OCI-LY3 (cell line): ENCODE data around the gene CMTM4.

Experiments used
- H2AFZ ChIP-seq: fragments of 200-600, 300-600 bp; shearing (Covaris generic); 2 replicates; pipeline ENCODE4 v1.6.0; 2014; ENCODE audit warnings: antibody characterized with exemption, low read depth, low read length
- H3K27ac ChIP-seq: fragments of 200-600, 300-600 bp; sonication (generic); 2 replicates; pipeline ENCODE4 v1.5.1; 2014; ENCODE audit warnings: mild to moderate bottlenecking, low read length, moderate library complexity, mixed read lengths
- H3K27me3 ChIP-seq: fragments of 200-600, 300-600 bp; sonication (generic); 2 replicates; pipeline ENCODE4 v1.6.1; 2014; ENCODE audit warnings: low read depth, low read length, mixed read lengths
- H3K36me3 ChIP-seq: fragments of 200-600, 300-600 bp; sonication (generic); replicated peaks from 2 replicates; pipeline ENCODE3; 2014; ENCODE audit warnings: low read depth, low read length, mixed read lengths
- H3K4me1 ChIP-seq: fragments of 300-600, 200-600 bp; sonication (generic); 2 replicates; pipeline ENCODE4 v1.6.1; 2014; ENCODE audit warnings: low read length, mixed read lengths
- H3K4me2 ChIP-seq: fragments of 200-600, 300-600 bp; sonication (generic); 2 replicates; pipeline ENCODE4 v1.6.1; 2014; ENCODE audit warnings: low read length, mixed read lengths
- H3K4me3 ChIP-seq: fragments of 300-600, 200-600 bp; sonication (generic); 2 replicates; pipeline ENCODE4 v1.5.1; 2014; ENCODE audit warnings: antibody characterized with exemption, mild to moderate bottlenecking, low read length, moderate library complexity
- H3K79me2 ChIP-seq: fragments of 300-600, 200-600 bp; shearing (Covaris generic); 2 replicates; pipeline ENCODE4 v1.6.1; 2014; ENCODE audit warnings: mild to moderate bottlenecking, low read length, mixed read lengths
- H3K9ac ChIP-seq: fragments of 300-600, 200-600 bp; shearing (Covaris generic); 2 replicates; pipeline ENCODE4 v1.6.0; 2014; ENCODE audit warnings: mild to moderate bottlenecking, low read length, moderate library complexity
- H3K9me3 ChIP-seq: fragments of 200-600, 300-600 bp; shearing (Covaris generic); 2 replicates; pipeline ENCODE4 v1.6.1; 2014; ENCODE audit warnings: low read length, mixed read lengths; ENCODE audit not compliant: insufficient read depth
- H4K20me1 ChIP-seq: fragments of 200-600, 300-600 bp; sonication (generic); 2 replicates; pipeline ENCODE4 v1.6.1; 2016; ENCODE audit warnings: low read length, mixed read lengths; ENCODE audit not compliant: insufficient read depth
- CTCF ChIP-seq: fragments of 200-600, 300-600 bp; sonication (generic); IDR thresholded peaks from 2 replicates; pipeline ENCODE4 v1.5.1; 2014; ENCODE audit warnings: antibody characterized with exemption, low read length, low read depth
- EZH2phosphoT487 ChIP-seq: fragments of 200-600 bp; shearing (Covaris generic); IDR thresholded peaks from 2 replicates; pipeline ENCODE4 v1.6.1; 2018; ENCODE audit warnings: antibody characterized with exemption, mixed run types, low read depth

Gene CMTM4

GRCh38 chr16:66714062-66714461, 17.5 kb upstream of the CMTM4 start:
- H3K4me1 ChIP-seq = no peaks in the 10 kb centered on the region
- H3K4me3 ChIP-seq = no peak overlapping the region
- H3K79me2 ChIP-seq = no peaks in the 10 kb centered on the region
- no peak overlapping the region for H3K9ac ChIP-seq
- no peak overlapping the region for H3K27ac ChIP-seq
- H2AFZ ChIP-seq = no peak overlapping the region
- TF ChIP-seq EZH2phosphoT487 = no peak
- no peak for TF ChIP-seq CTCF
- 0 out of 2 replicates have a peak, but pooled peaks cover 1% of the 10 kb centered on the region for H3K27me3 ChIP-seq
- no peak overlapping the region for H3K4me2 ChIP-seq
- H4K20me1 ChIP-seq = no peaks in the 10 kb centered on the region
- no peaks in the 10 kb centered on the region for H3K9me3 ChIP-seq
- H3K36me3 ChIP-seq = no peaks in the 10 kb centered on the region

GRCh38 chr16:66713076-66713475, 16.5 kb upstream of the CMTM4 start:
- Histone ChIP-seq H3K27ac (no peak overlapping the region), H3K27me3 (0 out of 2 replicates have a peak, but pooled peaks cover 5% of the 10 kb centered on the region), H3K36me3 (no peaks in the 10 kb centered on the region), H3K4me1 (no peaks in the 10 kb centered on the region), H3K79me2 (no peaks in the 10 kb centered on the region), H3K4me2 (no peak overlapping the region), H2AFZ (no peak overlapping the region), H3K9ac (no peak overlapping the region), H4K20me1 (no peaks in the 10 kb centered on the region), H3K4me3 (no peak overlapping the region), H3K9me3 (no peaks in the 10 kb centered on the region)
- TF ChIP-seq CTCF (no peak), EZH2phosphoT487 (no peak)

GRCh38 chr16:66712512-66712911, 16.0 kb upstream of the CMTM4 start:
- H2AFZ ChIP-seq = no peak overlapping the region
- no peak overlapping the region for H3K4me2 ChIP-seq
- H4K20me1 ChIP-seq = no peaks in the 10 kb centered on the region
- H3K9ac ChIP-seq = no peak overlapping the region
- no peaks in the 10 kb centered on the region for H3K79me2 ChIP-seq
- H3K9me3 ChIP-seq = no peaks in the 10 kb centered on the region
- TF ChIP-seq CTCF = no peak
- no peak for TF ChIP-seq EZH2phosphoT487
- no peak overlapping the region for H3K4me3 ChIP-seq
- no peaks in the 10 kb centered on the region for H3K36me3 ChIP-seq
- no peaks in the 10 kb centered on the region for H3K4me1 ChIP-seq
- H3K27ac ChIP-seq = no peak overlapping the region
- 0 out of 2 replicates have a peak, but pooled peaks cover 5% of the 10 kb centered on the region for H3K27me3 ChIP-seq

GRCh38 chr16:66711581-66711980, 15.0 kb upstream of the CMTM4 start:
- H3K4me2 ChIP-seq = no peak overlapping the region
- no peak overlapping the region for H3K9ac ChIP-seq
- H3K36me3 ChIP-seq = no peaks in the 10 kb centered on the region
- TF ChIP-seq EZH2phosphoT487 (no peak), CTCF (no peak)
- H2AFZ ChIP-seq = no peak overlapping the region
- 0 out of 2 replicates have a peak, but pooled peaks cover 5% of the 10 kb centered on the region for H3K27me3 ChIP-seq
- H3K9me3 ChIP-seq = no peaks in the 10 kb centered on the region
- no peak overlapping the region for H3K4me3 ChIP-seq
- no peak overlapping the region for H3K27ac ChIP-seq
- H3K4me1 ChIP-seq = no peaks in the 10 kb centered on the region
- no peaks in the 10 kb centered on the region for H4K20me1 ChIP-seq
- no peaks in the 10 kb centered on the region for H3K79me2 ChIP-seq
